Adrenal gland (tissue), 5 donors: ENCODE measurements around the gene PLA2G4C.

Experiments
- POLR2A ChIP-seq, 2 donors: fragments of 450-650 bp; IDR thresholded peaks; one replicate each; pipeline ENCODE4 v1.6.1; 2017; ENCODE audit warnings: antibody characterized with exemption in 2 of 2, mild to moderate bottlenecking in 2 of 2, moderate library complexity in 1 of 2
- TF ChIP-seq, protein P1 (sequence below), 6 experiments: fragments of 450-650 bp in 4 of 6; fragments of 200-600 bp in 2 of 6; sonication (generic) in 1 of 6; IDR thresholded peaks; 1 replicate in 5 of 6; 2 replicates in 1 of 6; pipeline versions ENCODE4 v1.5.1 to v1.8.0; 2016 to 2021; ENCODE audit warnings: antibody characterized with exemption in 6 of 6, mild to moderate bottlenecking in 2 of 6, moderate library complexity in 1 of 6
- donor health status: DM: no; HTN: no; CAD: no.

DNA sequence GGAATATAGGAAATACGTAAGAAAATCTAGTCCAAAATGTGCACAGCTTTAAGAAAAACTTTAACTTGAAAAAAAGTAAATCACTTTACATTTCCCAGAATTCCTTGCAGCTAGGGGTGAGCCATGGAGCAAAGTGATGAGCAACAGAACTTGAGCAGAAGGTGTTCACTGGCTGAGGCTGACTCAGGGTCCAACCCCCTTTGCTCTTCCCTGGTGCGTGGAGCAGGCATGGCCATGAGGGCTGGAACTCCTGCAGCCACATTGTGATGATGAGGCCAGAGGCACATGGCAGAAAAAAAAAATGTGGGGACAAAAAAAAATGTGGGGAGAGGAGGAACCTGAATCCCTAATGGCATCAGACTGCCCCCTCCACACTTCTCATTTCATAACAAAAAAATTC is 9.9 kb upstream of the PLA2G4C start:
- TF ChIP-seq, protein P1, sequence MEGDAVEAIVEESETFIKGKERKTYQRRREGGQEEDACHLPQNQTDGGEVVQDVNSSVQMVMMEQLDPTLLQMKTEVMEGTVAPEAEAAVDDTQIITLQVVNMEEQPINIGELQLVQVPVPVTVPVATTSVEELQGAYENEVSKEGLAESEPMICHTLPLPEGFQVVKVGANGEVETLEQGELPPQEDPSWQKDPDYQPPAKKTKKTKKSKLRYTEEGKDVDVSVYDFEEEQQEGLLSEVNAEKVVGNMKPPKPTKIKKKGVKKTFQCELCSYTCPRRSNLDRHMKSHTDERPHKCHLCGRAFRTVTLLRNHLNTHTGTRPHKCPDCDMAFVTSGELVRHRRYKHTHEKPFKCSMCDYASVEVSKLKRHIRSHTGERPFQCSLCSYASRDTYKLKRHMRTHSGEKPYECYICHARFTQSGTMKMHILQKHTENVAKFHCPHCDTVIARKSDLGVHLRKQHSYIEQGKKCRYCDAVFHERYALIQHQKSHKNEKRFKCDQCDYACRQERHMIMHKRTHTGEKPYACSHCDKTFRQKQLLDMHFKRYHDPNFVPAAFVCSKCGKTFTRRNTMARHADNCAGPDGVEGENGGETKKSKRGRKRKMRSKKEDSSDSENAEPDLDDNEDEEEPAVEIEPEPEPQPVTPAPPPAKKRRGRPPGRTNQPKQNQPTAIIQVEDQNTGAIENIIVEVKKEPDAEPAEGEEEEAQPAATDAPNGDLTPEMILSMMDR (IDR thresholded peaks at IDR 0.05), result no peak
- TF ChIP-seq POLR2A (IDR thresholded peaks at IDR 0.05), result no peak
